ENCODE measurements around the gene DLL4.

DLL4 gene

GRCh38 chr15:40927873-40928806, 1.0 kb upstream of the DLL4 start:
- DNase-seq: no peak

- no peak for DNase-seq
Measured at GRCh38 chr15:40929660-40930429, 705 bp downstream of the DLL4 start.

DNA sequence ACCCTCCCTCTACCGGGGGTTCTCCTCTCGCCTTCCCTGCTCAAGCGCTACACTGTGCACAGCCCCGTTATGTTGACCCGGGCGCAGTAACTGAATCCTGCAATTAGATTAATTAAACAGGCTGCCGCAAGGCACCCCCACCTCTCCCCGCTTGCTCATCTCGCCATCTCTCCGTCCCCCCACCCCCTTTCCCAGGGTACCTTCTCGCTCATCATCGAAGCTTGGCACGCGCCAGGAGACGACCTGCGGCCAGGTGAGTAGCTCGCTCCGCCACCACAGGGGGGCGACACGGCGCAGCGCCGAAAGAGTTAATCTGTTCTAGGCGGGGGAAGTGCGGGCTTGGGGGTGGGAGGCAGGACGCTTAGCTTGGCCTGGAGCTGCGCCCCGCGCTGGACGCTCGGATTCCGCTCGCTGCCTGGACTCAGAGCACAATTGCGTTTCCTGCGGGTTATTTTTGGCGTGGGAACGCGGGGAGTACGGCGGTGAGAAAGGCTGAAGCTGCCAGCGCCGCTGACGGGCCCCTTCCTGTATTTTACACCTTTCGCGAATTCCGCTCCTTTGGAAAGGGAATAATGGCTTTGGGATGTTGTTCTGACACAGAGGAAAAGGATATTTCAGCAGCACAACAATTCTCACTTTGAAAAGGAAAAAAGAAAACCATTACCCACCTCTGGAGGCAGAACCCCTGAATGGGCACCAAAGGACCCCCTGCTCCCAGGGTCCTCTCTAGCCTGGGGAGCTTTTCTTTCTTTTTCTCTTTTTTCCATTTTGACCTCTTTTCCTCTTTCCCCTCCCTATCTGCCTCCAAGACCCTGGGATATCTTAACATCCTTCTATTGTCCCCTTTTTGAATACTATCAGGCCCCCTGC, 1.5 kb downstream of the DLL4 start:
- DNase-seq: no peak

DNA sequence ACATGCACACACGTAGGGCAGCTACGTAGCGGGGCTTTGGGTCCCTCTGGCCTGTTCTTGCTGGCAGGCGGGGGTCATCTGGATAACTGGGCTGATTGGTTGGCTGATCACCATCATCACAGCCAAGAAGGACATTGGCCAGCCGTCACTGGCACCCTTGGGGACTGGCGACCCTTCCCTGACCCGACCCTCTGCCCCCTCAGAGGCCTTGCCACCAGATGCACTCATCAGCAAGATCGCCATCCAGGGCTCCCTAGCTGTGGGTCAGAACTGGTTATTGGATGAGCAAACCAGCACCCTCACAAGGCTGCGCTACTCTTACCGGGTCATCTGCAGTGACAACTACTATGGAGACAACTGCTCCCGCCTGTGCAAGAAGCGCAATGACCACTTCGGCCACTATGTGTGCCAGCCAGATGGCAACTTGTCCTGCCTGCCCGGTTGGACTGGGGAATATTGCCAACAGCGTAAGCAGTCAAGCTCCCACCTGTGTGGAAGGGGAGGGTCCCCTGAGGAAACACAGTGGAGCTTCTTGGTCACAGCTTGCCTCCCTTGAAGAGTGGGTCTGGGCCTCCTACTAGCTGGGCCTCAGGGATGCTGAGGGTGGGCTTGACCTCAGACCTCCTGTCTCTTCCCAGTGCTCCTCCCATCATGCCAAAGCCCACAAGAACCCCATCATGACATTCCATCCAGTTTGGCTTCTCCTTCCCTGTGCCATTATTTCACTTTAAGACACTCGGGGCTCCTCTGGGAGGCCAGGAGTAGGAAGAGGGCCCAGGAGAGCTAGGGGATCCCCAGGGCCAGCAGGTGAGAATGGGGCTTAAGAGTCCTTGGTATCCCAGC, 2.4 kb downstream of the DLL4 start:
- DNase-seq: no peak

DNA sequence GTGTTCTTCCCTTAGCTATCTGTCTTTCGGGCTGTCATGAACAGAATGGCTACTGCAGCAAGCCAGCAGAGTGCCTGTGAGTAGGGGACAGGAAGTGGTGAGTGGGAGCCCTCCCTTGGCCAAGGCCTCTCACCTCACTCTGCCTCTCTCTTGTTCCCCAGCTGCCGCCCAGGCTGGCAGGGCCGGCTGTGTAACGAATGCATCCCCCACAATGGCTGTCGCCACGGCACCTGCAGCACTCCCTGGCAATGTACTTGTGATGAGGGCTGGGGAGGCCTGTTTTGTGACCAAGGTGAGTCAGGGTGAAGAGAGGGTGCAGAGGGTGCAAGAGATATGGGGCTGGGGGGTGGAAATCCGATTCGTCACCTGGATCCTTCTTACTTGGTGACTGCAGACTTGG, 3.0 kb downstream of the DLL4 start:
- DNase-seq: no peak

- no peak for DNase-seq
Measured at GRCh38 chr15:40932649-40933516, 3.7 kb downstream of the DLL4 start.

DNA sequence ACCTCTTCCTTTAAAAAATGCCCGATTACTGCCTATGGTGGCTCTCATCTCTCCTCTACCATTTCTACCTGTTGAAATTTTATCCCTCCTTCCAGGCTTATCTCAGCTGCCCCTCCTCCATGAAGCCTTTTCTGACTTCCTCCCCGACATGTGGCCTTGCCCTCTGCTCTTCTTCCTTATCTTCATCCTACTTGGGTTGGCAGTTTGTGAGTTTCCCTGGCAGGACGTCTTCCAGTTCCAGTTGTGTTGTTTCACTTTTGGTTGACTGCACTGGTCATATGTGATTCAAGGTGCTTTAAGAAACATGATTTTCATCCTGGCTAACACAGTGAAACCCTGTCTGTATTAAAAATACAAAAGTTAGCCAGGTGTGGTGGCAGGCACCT, 4.4 kb downstream of the DLL4 start:
- no peak for DNase-seq

- no peak for DNase-seq
Measured at GRCh38 chr15:40934457-40934856, 5.3 kb downstream of the DLL4 start.

DNA sequence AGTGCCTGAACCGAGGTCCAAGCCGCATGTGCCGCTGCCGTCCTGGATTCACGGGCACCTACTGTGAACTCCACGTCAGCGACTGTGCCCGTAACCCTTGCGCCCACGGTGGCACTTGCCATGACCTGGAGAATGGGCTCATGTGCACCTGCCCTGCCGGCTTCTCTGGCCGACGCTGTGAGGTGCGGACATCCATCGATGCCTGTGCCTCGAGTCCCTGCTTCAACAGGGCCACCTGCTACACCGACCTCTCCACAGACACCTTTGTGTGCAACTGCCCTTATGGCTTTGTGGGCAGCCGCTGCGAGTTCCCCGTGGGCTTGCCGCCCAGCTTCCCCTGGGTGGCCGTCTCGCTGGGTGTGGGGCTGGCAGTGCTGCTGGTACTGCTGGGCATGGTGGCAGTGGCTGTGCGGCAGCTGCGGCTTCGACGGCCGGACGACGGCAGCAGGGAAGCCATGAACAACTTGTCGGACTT, 7.1 kb downstream of the DLL4 start:
- DNase-seq: no peak

- no peak for DNase-seq
Measured at GRCh38 chr15:40936709-40937666, 7.8 kb downstream of the DLL4 start.

- DNase-seq: no peak
Measured at GRCh38 chr15:40937762-40938535, 8.8 kb downstream of the DLL4 start.

DNA sequence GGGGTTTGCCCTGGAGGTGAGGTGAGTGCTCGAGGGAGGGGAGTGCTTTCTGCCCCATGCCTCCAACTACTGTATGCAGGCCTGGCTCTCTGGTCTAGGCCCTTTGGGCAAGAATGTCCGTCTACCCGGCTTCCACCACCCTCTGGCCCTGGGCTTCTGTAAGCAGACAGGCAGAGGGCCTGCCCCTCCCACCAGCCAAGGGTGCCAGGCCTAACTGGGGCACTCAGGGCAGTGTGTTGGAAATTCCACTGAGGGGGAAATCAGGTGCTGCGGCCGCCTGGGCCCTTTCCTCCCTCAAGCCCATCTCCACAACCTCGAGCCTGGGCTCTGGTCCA, 9.4 kb downstream of the DLL4 start:
- no peak for DNase-seq

DNA sequence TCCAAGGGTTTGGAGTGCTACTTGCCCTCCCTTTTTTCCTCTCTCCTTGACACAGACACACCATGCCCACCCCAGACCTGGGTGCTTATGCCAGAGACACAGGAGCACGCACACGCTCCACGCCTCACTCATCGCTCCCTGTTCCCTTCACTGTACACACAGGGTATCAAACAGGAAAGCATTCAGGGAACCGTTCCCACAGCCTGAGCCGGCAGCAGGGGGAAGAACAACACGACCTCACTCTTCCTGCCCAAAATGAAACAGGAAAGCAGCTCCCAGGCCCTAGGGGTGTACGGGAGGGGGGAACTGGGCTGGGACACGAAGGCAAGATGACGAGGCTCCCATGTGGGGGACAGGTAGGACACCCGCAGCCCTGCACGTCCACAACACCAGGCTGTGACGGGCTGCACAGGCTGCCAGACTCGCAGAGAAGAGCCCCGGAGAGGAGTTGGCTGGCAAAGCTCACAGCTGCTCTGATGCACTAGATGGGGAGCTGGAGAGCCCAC, 11.2 kb downstream of the DLL4 start:
- no peak for DNase-seq

DNA sequence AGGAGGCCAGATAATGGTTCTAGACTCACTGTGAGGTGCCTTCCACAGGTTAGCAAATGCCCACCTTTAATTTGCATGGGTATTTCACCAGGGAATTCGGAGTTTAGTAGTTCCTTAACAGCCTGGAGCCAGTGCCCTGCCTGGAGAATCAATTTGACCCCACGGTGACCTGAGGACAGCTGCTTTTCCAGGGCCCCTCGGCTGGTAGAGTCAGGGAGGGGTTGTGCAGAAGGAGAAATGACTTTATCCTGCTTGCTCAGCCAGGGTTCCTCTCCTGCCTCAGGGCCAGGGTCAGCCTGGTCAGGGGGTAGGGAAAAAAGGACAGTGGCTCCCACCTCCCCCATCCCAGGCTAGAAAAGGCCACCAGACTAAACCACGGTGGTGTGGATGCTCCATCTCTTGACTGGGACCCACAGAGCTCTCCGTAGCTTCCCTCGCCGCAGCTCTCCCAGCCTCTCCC, 12.0 kb downstream of the DLL4 start:
- DNase-seq: no peak

DNA sequence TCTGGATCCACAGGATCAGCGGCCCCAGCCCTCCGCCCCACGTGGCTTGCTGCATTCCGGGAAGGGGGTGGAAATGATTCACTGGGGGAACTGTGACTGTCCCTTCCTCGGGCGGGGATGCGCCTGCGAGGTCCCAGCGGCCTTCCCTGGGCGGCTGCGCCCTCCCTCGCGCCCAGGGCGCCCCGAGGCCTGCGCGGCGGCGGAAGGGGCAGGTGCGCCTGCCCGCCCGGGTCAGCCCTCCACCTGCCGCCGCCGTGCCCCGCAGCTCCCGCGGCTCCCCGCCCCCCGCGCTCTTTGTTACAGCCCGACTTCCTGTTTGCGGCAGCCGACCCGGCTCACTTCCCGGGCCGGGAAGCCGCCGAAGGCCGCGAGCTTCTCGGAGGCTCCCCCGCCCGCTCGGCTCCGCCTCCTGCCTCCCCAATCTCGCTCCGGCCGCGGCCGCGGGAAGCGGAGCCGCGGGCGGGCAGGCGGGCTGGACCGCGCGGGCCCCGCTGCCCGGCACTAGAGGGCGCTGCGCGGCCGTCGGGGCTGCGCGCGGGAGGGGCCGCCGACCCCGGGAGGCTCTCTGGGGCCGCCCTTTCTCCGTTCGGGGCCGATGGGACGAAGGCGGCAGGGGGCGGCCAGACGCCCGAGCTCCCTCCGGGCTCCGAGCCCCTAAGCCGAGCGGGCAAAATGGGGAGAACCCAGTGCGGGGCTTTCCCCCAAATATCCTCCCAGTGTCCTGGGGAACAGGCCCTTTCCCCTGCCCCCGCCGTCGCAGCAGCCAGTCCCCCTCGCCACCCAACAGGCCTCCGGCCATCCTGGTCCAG, 12.6 kb downstream of the DLL4 start:
- DNase-seq: no peak

- no peak for DNase-seq
Measured at GRCh38 chr15:40942337-40942854, 13.3 kb downstream of the DLL4 start.

DNA sequence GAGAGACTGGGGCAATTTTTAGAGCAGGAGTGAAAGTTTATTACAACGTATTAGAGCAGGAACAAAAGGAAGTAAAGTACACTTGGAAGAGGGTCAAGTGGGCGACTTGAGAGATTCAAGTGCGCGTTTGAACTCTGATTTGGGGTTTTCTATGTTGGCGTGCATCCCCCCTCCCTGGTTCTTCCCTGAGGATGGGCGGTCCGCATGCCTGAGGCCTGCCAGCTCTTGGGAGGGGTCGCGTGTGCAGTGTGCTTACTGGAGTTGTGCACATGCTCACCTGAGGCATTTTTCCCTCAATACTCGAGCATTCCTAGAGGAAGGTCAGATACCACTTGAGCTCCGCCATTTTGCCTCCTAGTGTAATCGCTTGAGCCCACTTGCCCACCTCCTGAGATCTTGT, 13.7 kb downstream of the DLL4 start:
- no peak for DNase-seq

Data from KG1 (cell line).